AG04450 (cell line): ENCODE measurements around the gene COPS3. TPM values are rescaled to one million over a fixed set of nuclear protein-coding genes. Genes with fewer than 3 reads are reported as not detected.

ENCODE experiments used
- CTCF ChIA-PET: fragments of 300-600, 350-600 bp; formaldehyde crosslinking; extraction: SDS; loops from one replicate; lab custom pipeline; 2022; ENCODE audit warnings: antibody characterized with exemption, inconsistent platforms; lab: Charles Lee
- POLR2A ChIA-PET: fragments of 350-600 bp; formaldehyde crosslinking; extraction: SDS; loops from one replicate; lab custom pipeline; 2021; ENCODE audit warnings: antibody characterized with exemption, inconsistent platforms; lab: Yijun Ruan, JAX
- DNase-seq: peaks from one replicate; pipeline ENCODE4 v3.0.0-alpha.2; 2011; ENCODE audit warnings: low read depth, low spot score
- H3K27ac ChIP-seq: one replicate; pipeline ENCODE4 v1.5.1; 2012; ENCODE audit warnings: low read depth, low read length, control low read depth
- H3K27me3 ChIP-seq: one replicate; pipeline ENCODE4 v1.6.0; 2012; ENCODE audit warnings: low read length; ENCODE audit not compliant: control insufficient read depth, insufficient read depth
- H3K4me3 ChIP-seq: 2 replicates; pipeline ENCODE4 v1.5.1; 2011; ENCODE audit warnings: mild to moderate bottlenecking, low read depth, low read length, control low read depth
- H3K9me3 ChIP-seq: 2 replicates; pipeline ENCODE4 v1.5.1; 2012; ENCODE audit warnings: low read length; ENCODE audit not compliant: control insufficient read depth, insufficient read depth
- polyA plus RNA-seq: library from polyadenylated mRNA; depleted of rRNA; stranded (reverse); fragments of >200 nt; gene quantifications from 2 replicates; pipeline ENCODE4 v1.2.3, GENCODE V29; 2011
- TF ChIP-seq, protein P1 (sequence below): IDR thresholded peaks from 2 replicates; pipeline ENCODE4 v1.5.1; 2011; ENCODE audit warnings: low read depth, low read length, control low read depth, inconsistent platforms

Gene COPS3
- polyA plus RNA-seq, 1 experiment = 91.2 TPM

DNA sequence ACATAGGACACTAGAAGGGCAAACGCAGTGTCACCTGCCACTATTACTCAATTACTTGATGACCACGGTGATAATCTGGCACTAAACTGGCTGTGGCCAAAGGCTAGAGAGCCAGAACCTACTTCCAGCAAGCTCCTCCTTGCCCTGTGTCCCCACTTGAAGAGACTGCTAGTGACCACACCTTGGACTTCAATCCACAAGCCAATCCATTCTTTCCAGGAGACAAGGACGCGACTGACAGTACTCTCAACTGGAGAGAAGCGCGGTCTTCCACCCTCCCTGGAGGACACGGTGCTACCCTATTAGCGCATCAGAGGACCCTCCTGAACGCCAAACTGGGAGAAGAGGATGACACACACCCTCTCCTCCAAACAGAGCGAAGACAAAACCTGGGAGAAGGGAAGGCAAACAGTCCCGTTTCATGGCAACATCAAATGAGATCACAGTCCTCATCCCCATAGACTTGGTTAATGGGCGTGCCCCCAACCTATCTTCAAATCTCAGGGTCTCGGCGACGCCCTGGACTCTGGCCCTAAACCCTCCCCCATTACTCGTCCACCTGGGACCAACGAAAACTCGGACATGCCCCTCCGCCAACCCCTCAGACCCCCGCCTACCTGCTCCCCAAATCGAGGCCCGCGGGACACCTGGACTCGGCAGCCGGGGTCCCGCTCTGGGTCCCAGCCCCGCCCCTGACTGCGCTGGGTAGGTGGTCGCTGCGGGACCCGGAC, 44.6 kb downstream of the COPS3 start:
- TF ChIP-seq, protein P1, sequence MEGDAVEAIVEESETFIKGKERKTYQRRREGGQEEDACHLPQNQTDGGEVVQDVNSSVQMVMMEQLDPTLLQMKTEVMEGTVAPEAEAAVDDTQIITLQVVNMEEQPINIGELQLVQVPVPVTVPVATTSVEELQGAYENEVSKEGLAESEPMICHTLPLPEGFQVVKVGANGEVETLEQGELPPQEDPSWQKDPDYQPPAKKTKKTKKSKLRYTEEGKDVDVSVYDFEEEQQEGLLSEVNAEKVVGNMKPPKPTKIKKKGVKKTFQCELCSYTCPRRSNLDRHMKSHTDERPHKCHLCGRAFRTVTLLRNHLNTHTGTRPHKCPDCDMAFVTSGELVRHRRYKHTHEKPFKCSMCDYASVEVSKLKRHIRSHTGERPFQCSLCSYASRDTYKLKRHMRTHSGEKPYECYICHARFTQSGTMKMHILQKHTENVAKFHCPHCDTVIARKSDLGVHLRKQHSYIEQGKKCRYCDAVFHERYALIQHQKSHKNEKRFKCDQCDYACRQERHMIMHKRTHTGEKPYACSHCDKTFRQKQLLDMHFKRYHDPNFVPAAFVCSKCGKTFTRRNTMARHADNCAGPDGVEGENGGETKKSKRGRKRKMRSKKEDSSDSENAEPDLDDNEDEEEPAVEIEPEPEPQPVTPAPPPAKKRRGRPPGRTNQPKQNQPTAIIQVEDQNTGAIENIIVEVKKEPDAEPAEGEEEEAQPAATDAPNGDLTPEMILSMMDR = no peak
- H3K9me3 ChIP-seq = peaks cover 4% of the 10 kb centered on the region; the same call in 1 of the 2 replicates
- ChIA-PET CTCF (interaction anchor here (0.7 kb wide), 1 partner anchor 642 kb away, joined by 6 read pairs; no protein-coding TSS in a partner anchor), POLR2A (interaction anchor here (0.6 to 1.5 kb wide), 7 partner anchors 20 to 192 kb away, joined by 3 to 5 read pairs (median 4); no protein-coding TSS in a partner anchor)
- H3K27ac ChIP-seq = peak overlapping the region; percentile 97
- no peak for DNase-seq
- H3K27me3 ChIP-seq = no peaks in the 10 kb centered on the region
- peak overlapping the region; percentile 98 for H3K4me3 ChIP-seq

DNA sequence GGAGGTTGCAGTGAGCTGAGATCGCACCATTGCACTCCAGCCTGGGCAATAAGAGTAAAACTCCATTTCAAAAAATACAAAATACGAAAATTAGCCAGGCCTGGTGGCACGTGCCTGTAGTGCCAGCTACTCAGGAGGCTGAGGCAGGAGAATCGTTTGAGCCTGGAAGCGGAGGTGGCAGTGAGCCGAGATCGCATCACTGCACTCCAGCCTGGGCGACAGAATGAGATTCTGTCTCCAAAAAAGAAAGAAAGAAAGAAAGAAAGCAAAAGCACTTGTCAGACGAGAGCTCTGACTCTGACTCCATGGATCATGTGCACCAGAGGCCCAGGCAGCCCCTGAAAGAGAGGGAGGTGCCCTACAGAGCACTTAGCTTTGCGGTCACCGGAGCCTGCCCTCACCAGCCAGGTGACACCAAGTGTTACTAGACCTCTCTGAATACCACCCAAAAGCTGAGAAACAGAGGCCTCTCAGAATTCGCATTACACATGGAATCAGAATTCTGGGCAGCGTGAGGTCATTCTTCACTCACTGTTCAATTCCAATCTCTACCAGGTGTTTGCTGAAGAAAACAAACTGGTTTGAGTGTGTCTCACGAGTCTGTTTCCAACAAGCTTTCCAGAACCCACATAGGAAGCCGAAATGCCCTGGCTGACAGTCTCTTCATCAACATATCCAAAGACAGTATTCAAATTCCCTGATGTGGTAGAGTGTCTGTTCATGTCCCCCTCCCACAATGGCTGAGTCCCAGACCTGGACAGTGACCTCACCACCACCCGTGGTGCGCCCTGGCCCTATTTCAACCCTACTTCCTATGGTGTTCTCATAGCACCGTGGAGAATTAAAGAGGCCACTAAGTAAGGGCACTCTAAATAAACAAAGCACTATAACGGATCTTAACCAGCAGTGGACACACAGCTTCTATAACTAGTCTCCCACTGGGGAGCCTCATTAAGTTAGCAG, 45.6 kb downstream of the COPS3 start:
- H3K27ac ChIP-seq = peak overlapping the region; percentile 70
- POLR2A ChIA-PET = interaction anchor here (0.6 to 1.5 kb wide), 3 partner anchors 45 to 191 kb away, joined by 3 to 4 read pairs (median 4); no protein-coding TSS in a partner anchor

DNA sequence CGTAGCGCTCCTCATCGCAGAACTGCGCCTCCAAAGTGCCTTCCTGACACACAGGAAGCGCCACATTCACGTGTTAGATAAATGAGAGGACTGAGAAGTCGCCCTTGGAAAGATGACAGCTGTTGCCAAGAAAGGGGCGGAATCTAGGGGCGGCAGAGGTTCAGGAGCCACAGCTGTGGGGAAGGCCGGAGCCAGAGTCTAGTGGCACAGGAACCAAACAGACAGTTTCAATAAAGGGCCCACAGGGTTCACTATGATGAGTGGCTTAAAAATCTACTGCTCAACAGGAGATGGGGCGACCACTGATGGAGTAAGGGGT, 48.8 kb downstream of the COPS3 start:
- Histone ChIP-seq H3K27ac (no peak overlapping the region), H3K9me3 (peaks cover 4% of the 10 kb centered on the region; the same call in 1 of the 2 replicates), H3K4me3 (no peak overlapping the region), H3K27me3 (no peaks in the 10 kb centered on the region)
- DNase-seq = no peak
- TF ChIP-seq, protein P1 = no peak
- ChIA-PET POLR2A (no interaction called here), CTCF (interaction anchor here (1.0 kb wide), 1 partner anchor 234 kb away, joined by 4 read pairs; no protein-coding TSS in a partner anchor)

More for the DNA sequence above, 45.6 kb downstream of the COPS3 start:
- Histone ChIP-seq H3K27me3 (no peaks in the 10 kb centered on the region), H3K9me3 (peaks cover 4% of the 10 kb centered on the region; the same call in 1 of the 2 replicates), H3K4me3 (peak overlapping the region; percentile 98)
- DNase-seq = no peak
- TF ChIP-seq, protein P1 = no peak
- CTCF ChIA-PET = interaction anchor here (0.7 kb wide), 1 partner anchor 85 kb away, joined by 3 read pairs; no protein-coding TSS in a partner anchor

DNA sequence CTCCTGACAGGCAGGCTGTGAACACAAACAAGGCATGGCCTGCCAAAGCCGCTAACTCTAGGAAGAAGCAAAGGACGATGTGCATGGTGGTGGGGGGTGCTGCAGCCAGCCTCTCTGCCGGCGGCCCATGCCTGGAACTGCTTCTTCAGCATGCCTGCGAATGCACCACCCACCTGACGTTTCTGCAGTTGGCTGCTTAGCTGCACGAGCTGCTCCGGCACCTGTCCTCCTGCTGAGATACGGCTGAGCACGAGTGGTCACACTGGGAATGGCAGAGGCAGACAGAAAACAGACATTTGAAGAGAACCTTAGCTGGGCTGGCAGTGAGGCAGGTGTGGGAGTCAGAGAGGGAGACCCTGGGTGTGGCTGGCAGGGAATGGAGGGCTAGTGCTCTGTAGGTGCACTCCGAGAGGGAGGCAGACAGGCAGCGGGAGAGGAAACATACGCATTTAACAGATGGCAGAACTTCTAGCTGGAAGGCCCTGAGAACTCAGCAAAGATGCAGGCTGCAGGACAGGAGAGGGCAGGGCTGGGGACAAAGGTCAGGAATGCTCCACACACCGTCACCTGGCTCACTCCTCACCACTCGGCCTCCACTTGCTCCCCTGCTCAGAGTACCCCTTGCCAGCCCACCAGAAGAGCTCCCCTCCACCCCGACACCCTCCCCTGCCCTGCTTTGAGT, 49.3 kb downstream of the COPS3 start:
- ChIA-PET CTCF (no interaction called here), POLR2A (no interaction called here)
- Histone ChIP-seq H3K27me3 (no peaks in the 10 kb centered on the region), H3K4me3 (no peak overlapping the region), H3K27ac (no peak overlapping the region), H3K9me3 (peaks cover 2% of the 10 kb centered on the region; the same call in 1 of the 2 replicates)
- no peak for DNase-seq
- TF ChIP-seq, protein P1 = no peak
